ENCODE results near the gene CERS6. TPM values are rescaled to one million over a fixed set of nuclear protein-coding genes. Genes with fewer than 3 reads are reported as not detected.

Gene CERS6
- total RNA-seq, 2 experiments from 2014 or later: 7.4 to 8.4 TPM

GRCh38 chr2:168690381-168690885 lies 234.4 kb downstream of the CERS6 start:
- CTCF ChIA-PET: no interaction called here
- Mint-ChIP-seq H3K9me3 (no peaks in the 10 kb centered on the region), H3K27ac (no peak overlapping the region), H3K27me3 (no peaks in the 10 kb centered on the region), H3K36me3 (ENCODE audit: low read depth) (peaks cover 13% of the 10 kb centered on the region), H3K4me3 (no peak overlapping the region), H3K4me1 (peaks cover 17% of the 10 kb centered on the region)
- POLR2A ChIA-PET: interaction anchor here (0.7 kb wide), 1 partner anchor 20 kb away, joined by 3 read pairs; no protein-coding TSS in a partner anchor
- DNase-seq: no peak

- Mint-ChIP-seq H3K27ac (no peak overlapping the region), H3K27me3 (no peaks in the 10 kb centered on the region), H3K4me3 (no peak overlapping the region), H3K4me1 (peaks cover 17% of the 10 kb centered on the region), H3K9me3 (no peaks in the 10 kb centered on the region), H3K36me3 (ENCODE audit: low read depth) (peaks cover 18% of the 10 kb centered on the region)
- DNase-seq: no peak
- CTCF ChIA-PET: interaction anchor here (1.4 kb wide), 1 partner anchor 344 kb away, joined by 5 read pairs; no protein-coding TSS in a partner anchor
- POLR2A ChIA-PET: no interaction called here
These were observed 235.1 kb downstream of the CERS6 start for GRCh38 chr2:168691221-168691620.

GRCh38 chr2:168692132-168692744 lies 236.2 kb downstream of the CERS6 start:
- ChIA-PET CTCF (interaction anchor here (1.4 to 2.1 kb wide), 2 partner anchors 14 to 345 kb away, joined by 5 read pairs; no protein-coding TSS in a partner anchor), POLR2A (interaction anchor here (1.0 kb wide), 1 partner anchor 12 kb away, joined by 3 read pairs; no protein-coding TSS in a partner anchor)
- Mint-ChIP-seq H3K36me3 (ENCODE audit: low read depth) (peaks cover 20% of the 10 kb centered on the region), H3K27ac (no peak overlapping the region), H3K27me3 (no peaks in the 10 kb centered on the region), H3K4me3 (no peak overlapping the region), H3K9me3 (no peaks in the 10 kb centered on the region), H3K4me1 (peaks cover 17% of the 10 kb centered on the region)
- no peak for DNase-seq

GRCh38 chr2:168694173-168694572 lies 238.1 kb downstream of the CERS6 start:
- H3K36me3 Mint-ChIP-seq (ENCODE audit: low read depth): peaks cover 23% of the 10 kb centered on the region
- peaks cover 17% of the 10 kb centered on the region for H3K4me1 Mint-ChIP-seq
- no peak overlapping the region for H3K27ac Mint-ChIP-seq
- DNase-seq: no peak
- POLR2A ChIA-PET: no interaction called here
- no peaks in the 10 kb centered on the region for H3K9me3 Mint-ChIP-seq
- CTCF ChIA-PET: interaction anchor here (1.2 kb wide), 1 partner anchor 348 kb away, joined by 3 read pairs; no protein-coding TSS in a partner anchor
- no peaks in the 10 kb centered on the region for H3K27me3 Mint-ChIP-seq
- no peak overlapping the region for H3K4me3 Mint-ChIP-seq

GRCh38 chr2:168694866-168695265 lies 238.8 kb downstream of the CERS6 start:
- no peak for DNase-seq
- H3K27ac Mint-ChIP-seq: no peak overlapping the region
- H3K4me1 Mint-ChIP-seq: peaks cover 17% of the 10 kb centered on the region
- ChIA-PET POLR2A (no interaction called here), CTCF (interaction anchor here (1.2 kb wide), 1 partner anchor 348 kb away, joined by 3 read pairs; no protein-coding TSS in a partner anchor)
- no peaks in the 10 kb centered on the region for H3K27me3 Mint-ChIP-seq
- H3K9me3 Mint-ChIP-seq: no peaks in the 10 kb centered on the region
- H3K36me3 Mint-ChIP-seq (ENCODE audit: low read depth): peaks cover 23% of the 10 kb centered on the region
- H3K4me3 Mint-ChIP-seq: no peak overlapping the region

GRCh38 chr2:168697668-168698121 lies 241.6 kb downstream of the CERS6 start:
- no peak for DNase-seq
- CTCF ChIA-PET: no interaction called here
- peaks cover 18% of the 10 kb centered on the region for H3K36me3 Mint-ChIP-seq (ENCODE audit: low read depth)
- H3K4me1 Mint-ChIP-seq: no peaks in the 10 kb centered on the region
- H3K4me3 Mint-ChIP-seq: no peak overlapping the region
- no peaks in the 10 kb centered on the region for H3K9me3 Mint-ChIP-seq
- no peak overlapping the region for H3K27ac Mint-ChIP-seq
- no peaks in the 10 kb centered on the region for H3K27me3 Mint-ChIP-seq
- POLR2A ChIA-PET: no interaction called here

- Mint-ChIP-seq H3K9me3 (no peaks in the 10 kb centered on the region), H3K4me3 (no peak overlapping the region), H3K27ac (no peak overlapping the region), H3K4me1 (no peaks in the 10 kb centered on the region), H3K36me3 (ENCODE audit: low read depth) (peaks cover 18% of the 10 kb centered on the region), H3K27me3 (no peaks in the 10 kb centered on the region)
- CTCF ChIA-PET: no interaction called here
- POLR2A ChIA-PET: no interaction called here
- no peak for DNase-seq
These were observed 242.9 kb downstream of the CERS6 start for GRCh38 chr2:168698969-168699368.

GRCh38 chr2:168699844-168700417 lies 243.9 kb downstream of the CERS6 start:
- POLR2A ChIA-PET: no interaction called here
- no peaks in the 10 kb centered on the region for H3K27me3 Mint-ChIP-seq
- CTCF ChIA-PET: no interaction called here

GRCh38 chr2:168700615-168701245 lies 244.7 kb downstream of the CERS6 start:
- H3K9me3 Mint-ChIP-seq: no peaks in the 10 kb centered on the region
- CTCF ChIA-PET: no interaction called here
- POLR2A ChIA-PET: no interaction called here
- no peaks in the 10 kb centered on the region for H3K4me1 Mint-ChIP-seq
- H3K27ac Mint-ChIP-seq: no peak overlapping the region
- DNase-seq: no peak
- no peaks in the 10 kb centered on the region for H3K27me3 Mint-ChIP-seq
- no peak overlapping the region for H3K4me3 Mint-ChIP-seq
- H3K36me3 Mint-ChIP-seq (ENCODE audit: low read depth): peaks cover 7% of the 10 kb centered on the region

More at GRCh38 chr2:168699844-168700417, 243.9 kb downstream of the CERS6 start:
- no peak for DNase-seq
- Mint-ChIP-seq H3K27ac (no peak overlapping the region), H3K9me3 (no peaks in the 10 kb centered on the region), H3K36me3 (ENCODE audit: low read depth) (peaks cover 15% of the 10 kb centered on the region), H3K4me3 (no peak overlapping the region), H3K4me1 (no peaks in the 10 kb centered on the region)

- POLR2A ChIA-PET: no interaction called here
- CTCF ChIA-PET: no interaction called here
- H3K27me3 Mint-ChIP-seq: no peaks in the 10 kb centered on the region
- peaks cover 3% of the 10 kb centered on the region for H3K36me3 Mint-ChIP-seq (ENCODE audit: low read depth)
- H3K4me3 Mint-ChIP-seq: no peak overlapping the region
- H3K4me1 Mint-ChIP-seq: no peaks in the 10 kb centered on the region
- H3K27ac Mint-ChIP-seq: no peak overlapping the region
- H3K9me3 Mint-ChIP-seq: no peaks in the 10 kb centered on the region
- no peak for DNase-seq
These were observed 246.5 kb downstream of the CERS6 start for GRCh38 chr2:168702579-168702978.

- POLR2A ChIA-PET: interaction anchor here (1.1 kb wide), 1 partner anchor 12 kb away, joined by 3 read pairs; no protein-coding TSS in a partner anchor
- no peak overlapping the region for H3K27ac Mint-ChIP-seq
- no peak for DNase-seq
- H3K4me1 Mint-ChIP-seq: no peaks in the 10 kb centered on the region
- no peak overlapping the region for H3K4me3 Mint-ChIP-seq
- H3K27me3 Mint-ChIP-seq: no peaks in the 10 kb centered on the region
- peaks cover under 1% of the 10 kb centered on the region for H3K36me3 Mint-ChIP-seq (ENCODE audit: low read depth)
- no peaks in the 10 kb centered on the region for H3K9me3 Mint-ChIP-seq
- CTCF ChIA-PET: interaction anchor here (2.5 kb wide), 1 partner anchor 357 kb away, joined by 6 read pairs; no protein-coding TSS in a partner anchor
These were observed 247.9 kb downstream of the CERS6 start for GRCh38 chr2:168703926-168704325.

- ChIA-PET POLR2A (no interaction called here), CTCF (interaction anchor here (0.6 to 2.5 kb wide), 6 partner anchors 13 to 1376 kb away, joined by 3 to 7 read pairs (median 6); no protein-coding TSS in a partner anchor)
- Mint-ChIP-seq H3K36me3 (ENCODE audit: low read depth) (no peaks in the 10 kb centered on the region), H3K4me3 (no peak overlapping the region), H3K4me1 (no peaks in the 10 kb centered on the region), H3K27me3 (no peaks in the 10 kb centered on the region), H3K27ac (no peak overlapping the region), H3K9me3 (no peaks in the 10 kb centered on the region)
- no peak for DNase-seq
These were observed 249.7 kb downstream of the CERS6 start for GRCh38 chr2:168705534-168706470.
